Measurements from ENCODE around the gene SEL1L.

DNA sequence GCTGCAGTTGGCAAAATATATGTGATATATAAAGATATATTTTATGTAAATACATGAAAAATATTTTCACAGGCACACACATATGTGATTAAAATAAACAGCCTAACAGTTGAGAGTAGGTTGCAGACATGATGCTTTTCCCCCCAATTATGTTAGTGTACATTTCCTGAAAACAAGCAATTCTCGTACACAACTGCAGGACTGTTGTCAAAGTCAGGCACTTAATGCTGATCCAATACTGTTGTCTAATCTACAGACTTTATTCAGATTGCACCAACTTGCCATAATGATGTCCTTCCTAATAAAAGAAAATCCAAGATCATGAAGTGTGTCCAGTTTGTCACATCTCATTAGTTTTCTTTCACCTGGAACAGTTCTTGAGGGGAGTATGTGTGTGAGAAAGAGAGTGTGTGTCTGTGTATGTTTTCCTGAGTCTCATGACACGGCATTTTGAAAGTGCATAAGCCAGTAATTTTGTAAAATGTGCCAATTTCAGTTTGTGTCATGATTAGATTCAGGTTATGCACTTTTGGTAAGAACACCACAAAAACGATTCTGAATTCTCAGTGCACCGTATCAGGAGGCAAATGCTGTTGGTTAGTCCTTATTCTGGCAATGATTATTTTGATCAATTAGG lies 16.5 kb upstream of the SEL1L start:
- TF ChIP-seq, protein P1, sequence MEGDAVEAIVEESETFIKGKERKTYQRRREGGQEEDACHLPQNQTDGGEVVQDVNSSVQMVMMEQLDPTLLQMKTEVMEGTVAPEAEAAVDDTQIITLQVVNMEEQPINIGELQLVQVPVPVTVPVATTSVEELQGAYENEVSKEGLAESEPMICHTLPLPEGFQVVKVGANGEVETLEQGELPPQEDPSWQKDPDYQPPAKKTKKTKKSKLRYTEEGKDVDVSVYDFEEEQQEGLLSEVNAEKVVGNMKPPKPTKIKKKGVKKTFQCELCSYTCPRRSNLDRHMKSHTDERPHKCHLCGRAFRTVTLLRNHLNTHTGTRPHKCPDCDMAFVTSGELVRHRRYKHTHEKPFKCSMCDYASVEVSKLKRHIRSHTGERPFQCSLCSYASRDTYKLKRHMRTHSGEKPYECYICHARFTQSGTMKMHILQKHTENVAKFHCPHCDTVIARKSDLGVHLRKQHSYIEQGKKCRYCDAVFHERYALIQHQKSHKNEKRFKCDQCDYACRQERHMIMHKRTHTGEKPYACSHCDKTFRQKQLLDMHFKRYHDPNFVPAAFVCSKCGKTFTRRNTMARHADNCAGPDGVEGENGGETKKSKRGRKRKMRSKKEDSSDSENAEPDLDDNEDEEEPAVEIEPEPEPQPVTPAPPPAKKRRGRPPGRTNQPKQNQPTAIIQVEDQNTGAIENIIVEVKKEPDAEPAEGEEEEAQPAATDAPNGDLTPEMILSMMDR (IDR thresholded peaks at IDR 0.05): no peak
- no peak for TF ChIP-seq POLR2A (IDR thresholded peaks at IDR 0.05)

All from lower leg skin (tissue), 3 donors.